Measurements from ENCODE around the gene EIF3B. TPM values are rescaled to one million over a fixed set of nuclear protein-coding genes. Genes with fewer than 3 reads are reported as not detected.
"Not testable (repeated sequence)": the region's sequence is repeated elsewhere in the genome, so short reads cannot be mapped to it uniquely, and the experiment has no call there.

The EIF3B gene
- total RNA-seq, 1 experiment from 2014 or later, result 333 TPM

GRCh38 chr7:2412587-2413201 is 58.1 kb downstream of the EIF3B start:
- no TSS peak for BruUV-seq (replicated peaks)
- no peaks in the 10 kb centered on the region for H3K9me3 Mint-ChIP-seq (ENCODE audit: low read depth, unreplicated experiment)
- no peaks in the 10 kb centered on the region for H3K4me1 Mint-ChIP-seq (ENCODE audit: low read depth, unreplicated experiment)
- CTCF ChIA-PET, result interaction anchor here (1.2 to 1.4 kb wide), 2 partner anchors 10 to 15 kb away, joined by 3 to 4 read pairs; no protein-coding TSS in a partner anchor
- intact Hi-C loops (cut with micrococcal nuclease; ENCODE audit: unreplicated experiment), result no loop called here
- no peak for DNase-seq
- no peaks in the 10 kb centered on the region for H3K36me3 Mint-ChIP-seq (ENCODE audit: insufficient read depth, unreplicated experiment)
- TF ChIP-seq CTCF (IDR thresholded peaks at IDR 0.05; ENCODE audit: unreplicated experiment), result no peak
- no peak overlapping the region for H3K27ac Mint-ChIP-seq (ENCODE audit: unreplicated experiment)
- no peak overlapping the region for H3K4me3 Mint-ChIP-seq (ENCODE audit: low read depth, unreplicated experiment)
- H3K27me3 Mint-ChIP-seq (ENCODE audit: unreplicated experiment), result no peaks in the 10 kb centered on the region

GRCh38 chr7:2416063-2416462 is 61.4 kb downstream of the EIF3B start:
- DNase-seq, result no peak

GRCh38 chr7:2416650-2417049 is 62.0 kb downstream of the EIF3B start:
- intact Hi-C loops (cut with micrococcal nuclease; ENCODE audit: unreplicated experiment), result no loop called here
- Mint-ChIP-seq H3K27ac (ENCODE audit: unreplicated experiment) (no peak overlapping the region), H3K9me3 (ENCODE audit: low read depth, unreplicated experiment) (no peaks in the 10 kb centered on the region), H3K36me3 (ENCODE audit: insufficient read depth, unreplicated experiment) (no peaks in the 10 kb centered on the region), H3K4me1 (ENCODE audit: low read depth, unreplicated experiment) (no peaks in the 10 kb centered on the region), H3K4me3 (ENCODE audit: low read depth, unreplicated experiment) (no peak overlapping the region), H3K27me3 (ENCODE audit: unreplicated experiment) (no peaks in the 10 kb centered on the region)
- CTCF ChIA-PET, result no interaction called here
- TF ChIP-seq CTCF (IDR thresholded peaks at IDR 0.05; ENCODE audit: unreplicated experiment), result no peak
- no TSS peak for BruUV-seq (replicated peaks)
- no peak for DNase-seq

More at GRCh38 chr7:2416063-2416462, 61.4 kb downstream of the EIF3B start:
- Mint-ChIP-seq H3K9me3 (ENCODE audit: low read depth, unreplicated experiment) (no peaks in the 10 kb centered on the region), H3K4me1 (ENCODE audit: low read depth, unreplicated experiment) (no peaks in the 10 kb centered on the region), H3K27me3 (ENCODE audit: unreplicated experiment) (no peaks in the 10 kb centered on the region), H3K4me3 (ENCODE audit: low read depth, unreplicated experiment) (no peak overlapping the region), H3K36me3 (ENCODE audit: insufficient read depth, unreplicated experiment) (no peaks in the 10 kb centered on the region), H3K27ac (ENCODE audit: unreplicated experiment) (no peak overlapping the region)
- TF ChIP-seq CTCF (IDR thresholded peaks at IDR 0.05; ENCODE audit: unreplicated experiment), result no peak
- CTCF ChIA-PET, result no interaction called here
- BruUV-seq (replicated peaks), result no TSS peak
- intact Hi-C loops (cut with micrococcal nuclease; ENCODE audit: unreplicated experiment), result no loop called here

- BruUV-seq (replicated peaks); H3K27me3 Mint-ChIP-seq (ENCODE audit: unreplicated experiment); intact Hi-C loops (cut with micrococcal nuclease; ENCODE audit: unreplicated experiment); H3K4me3 Mint-ChIP-seq (ENCODE audit: low read depth, unreplicated experiment); H3K36me3 Mint-ChIP-seq (ENCODE audit: insufficient read depth, unreplicated experiment); H3K4me1 Mint-ChIP-seq (ENCODE audit: low read depth, unreplicated experiment); H3K27ac Mint-ChIP-seq (ENCODE audit: unreplicated experiment); H3K9me3 Mint-ChIP-seq (ENCODE audit: low read depth, unreplicated experiment); DNase-seq: not testable (repeated sequence)
- CTCF ChIA-PET, result interaction anchor here (0.6 kb wide), 1 partner anchor 26 kb away, joined by 6 read pairs; no protein-coding TSS in a partner anchor
Measured at GRCh38 chr7:2417178-2417577, 62.6 kb downstream of the EIF3B start.

GRCh38 chr7:2417981-2418481 is 63.4 kb downstream of the EIF3B start:
- intact Hi-C loops (cut with micrococcal nuclease; ENCODE audit: unreplicated experiment), result no loop called here
- H3K4me3 Mint-ChIP-seq (ENCODE audit: low read depth, unreplicated experiment), result no peak overlapping the region
- CTCF ChIA-PET, result no interaction called here
- H3K4me1 Mint-ChIP-seq (ENCODE audit: low read depth, unreplicated experiment), result no peaks in the 10 kb centered on the region
- BruUV-seq (replicated peaks), result no TSS peak
- no peak for TF ChIP-seq CTCF (IDR thresholded peaks at IDR 0.05; ENCODE audit: unreplicated experiment)
- no peaks in the 10 kb centered on the region for H3K9me3 Mint-ChIP-seq (ENCODE audit: low read depth, unreplicated experiment)
- no peak overlapping the region for H3K27ac Mint-ChIP-seq (ENCODE audit: unreplicated experiment)
- DNase-seq, result no peak
- H3K27me3 Mint-ChIP-seq (ENCODE audit: unreplicated experiment), result no peaks in the 10 kb centered on the region
- no peaks in the 10 kb centered on the region for H3K36me3 Mint-ChIP-seq (ENCODE audit: insufficient read depth, unreplicated experiment)

Measured in Calu3 (cell line).